GM23338 (cell line): ENCODE data around the gene SV2C.
"Not testable (repeated sequence)": the region's sequence is repeated elsewhere in the genome, so short reads cannot be mapped to it uniquely, and the experiment has no call there.

ENCODE experiments used
- CREB1 ChIP-seq: fragments of 250-450 bp; sonication (Bioruptor Pico); IDR thresholded peaks from 2 replicates; pipeline ENCODE4 v1.5.0; 2020; ENCODE audit warnings: low read depth, mild to moderate bottlenecking, moderate library complexity
- CTCF ChIP-seq, 2 experiments: fragments of 200-600 bp in 1 of 2; sonication (generic) in 1 of 2; conservative IDR thresholded peaks; 2 replicates each; pipeline versions ENCODE4 v1.5.1 to v1.6.1; 2016 to 2017; ENCODE audit warnings: antibody characterized with exemption in 2 of 2, low read depth in 2 of 2, mild to moderate bottlenecking in 2 of 2, moderate library complexity in 1 of 2
- ETS1 ChIP-seq: IDR thresholded peaks from 2 replicates; pipeline ENCODE4 v1.6.1; 2016; ENCODE audit warnings: antibody characterized with exemption
- EZH2 ChIP-seq: fragments of 200-600 bp; sonication (generic); IDR thresholded peaks from one replicate; pipeline ENCODE4 v1.8.0; 2017; ENCODE audit warnings: antibody characterized with exemption, mild to moderate bottlenecking, low read depth; ENCODE audit not compliant: unreplicated experiment
- EZH2phosphoT487 ChIP-seq: fragments of 200-600 bp; sonication (generic); IDR thresholded peaks from one replicate; pipeline ENCODE4 v1.8.1; 2018; ENCODE audit warnings: antibody characterized with exemption; ENCODE audit not compliant: unreplicated experiment
- JUNB ChIP-seq: IDR thresholded peaks from one replicate; pipeline ENCODE4 v1.6.1; 2016; ENCODE audit warnings: antibody characterized with exemption; ENCODE audit not compliant: unreplicated experiment
- NANOG ChIP-seq: IDR thresholded peaks from 2 replicates; pipeline ENCODE4 v1.6.1; 2016; ENCODE audit warnings: antibody characterized with exemption, borderline replicate concordance
- POLR2AphosphoS5 ChIP-seq: IDR thresholded peaks from 2 replicates; pipeline ENCODE4 v1.6.1; 2016; ENCODE audit warnings: antibody characterized with exemption, low read depth
- STAT1 ChIP-seq: IDR thresholded peaks from one replicate; pipeline ENCODE4 v1.6.1; 2016; ENCODE audit warnings: antibody characterized with exemption; ENCODE audit not compliant: unreplicated experiment
- ZNF114 ChIP-seq: fragments of 250-450 bp; sonication (Bioruptor Pico); IDR thresholded peaks from 2 replicates; pipeline ENCODE4 v1.5.0; 2020; ENCODE audit warnings: mild to moderate bottlenecking, moderate library complexity
- ZNF331 ChIP-seq: fragments of 250-450 bp; sonication (Bioruptor Pico); IDR thresholded peaks from 2 replicates; pipeline ENCODE4 v1.5.0; 2020; ENCODE audit warnings: low read depth, mild to moderate bottlenecking, moderate library complexity
- ZNF462 ChIP-seq: fragments of 250-450 bp; sonication (Bioruptor Pico); IDR thresholded peaks from 2 replicates; pipeline ENCODE4 v1.5.0; 2020; ENCODE audit warnings: mild to moderate bottlenecking, moderate library complexity
- TF ChIP-seq, protein P1 (sequence below): IDR thresholded peaks from one replicate; pipeline ENCODE4 v1.6.1; 2018; ENCODE audit warnings: antibody characterized with exemption; ENCODE audit not compliant: unreplicated experiment

DNA sequence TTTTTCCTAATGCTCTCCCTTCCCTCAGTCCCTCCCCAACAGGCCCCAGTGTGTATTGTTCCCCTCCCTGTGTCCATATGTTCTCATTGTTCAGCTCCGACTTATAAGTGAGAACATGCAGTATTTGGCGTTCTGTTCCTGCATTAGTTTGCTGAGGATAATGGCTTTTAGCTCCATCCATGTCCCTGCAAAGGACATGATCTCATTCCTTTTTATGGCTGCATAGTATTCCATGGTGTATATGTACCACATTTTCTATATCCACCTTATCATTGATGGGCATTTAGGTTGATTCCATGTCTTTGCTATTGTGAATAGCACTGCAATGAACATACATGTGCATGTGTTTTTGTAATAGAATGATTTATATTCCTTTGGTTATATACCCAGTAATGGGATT lies 6.0 kb downstream of the SV2C start:
- TF ChIP-seq CTCF (conservative IDR thresholded peaks at IDR 0.05; ENCODE audit: low read depth in 2 of 2); EZH2; JUNB; CREB1; POLR2AphosphoS5; EZH2phosphoT487; ETS1; STAT1; ZNF462 (CRISPR knock-in tag); ZNF331 (CRISPR knock-in tag); NANOG; ZNF114 (CRISPR knock-in tag): not testable (repeated sequence)
- TF ChIP-seq, protein P1, sequence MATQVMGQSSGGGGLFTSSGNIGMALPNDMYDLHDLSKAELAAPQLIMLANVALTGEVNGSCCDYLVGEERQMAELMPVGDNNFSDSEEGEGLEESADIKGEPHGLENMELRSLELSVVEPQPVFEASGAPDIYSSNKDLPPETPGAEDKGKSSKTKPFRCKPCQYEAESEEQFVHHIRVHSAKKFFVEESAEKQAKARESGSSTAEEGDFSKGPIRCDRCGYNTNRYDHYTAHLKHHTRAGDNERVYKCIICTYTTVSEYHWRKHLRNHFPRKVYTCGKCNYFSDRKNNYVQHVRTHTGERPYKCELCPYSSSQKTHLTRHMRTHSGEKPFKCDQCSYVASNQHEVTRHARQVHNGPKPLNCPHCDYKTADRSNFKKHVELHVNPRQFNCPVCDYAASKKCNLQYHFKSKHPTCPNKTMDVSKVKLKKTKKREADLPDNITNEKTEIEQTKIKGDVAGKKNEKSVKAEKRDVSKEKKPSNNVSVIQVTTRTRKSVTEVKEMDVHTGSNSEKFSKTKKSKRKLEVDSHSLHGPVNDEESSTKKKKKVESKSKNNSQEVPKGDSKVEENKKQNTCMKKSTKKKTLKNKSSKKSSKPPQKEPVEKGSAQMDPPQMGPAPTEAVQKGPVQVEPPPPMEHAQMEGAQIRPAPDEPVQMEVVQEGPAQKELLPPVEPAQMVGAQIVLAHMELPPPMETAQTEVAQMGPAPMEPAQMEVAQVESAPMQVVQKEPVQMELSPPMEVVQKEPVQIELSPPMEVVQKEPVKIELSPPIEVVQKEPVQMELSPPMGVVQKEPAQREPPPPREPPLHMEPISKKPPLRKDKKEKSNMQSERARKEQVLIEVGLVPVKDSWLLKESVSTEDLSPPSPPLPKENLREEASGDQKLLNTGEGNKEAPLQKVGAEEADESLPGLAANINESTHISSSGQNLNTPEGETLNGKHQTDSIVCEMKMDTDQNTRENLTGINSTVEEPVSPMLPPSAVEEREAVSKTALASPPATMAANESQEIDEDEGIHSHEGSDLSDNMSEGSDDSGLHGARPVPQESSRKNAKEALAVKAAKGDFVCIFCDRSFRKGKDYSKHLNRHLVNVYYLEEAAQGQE, result not testable (repeated sequence)
